RWPE1 (cell line): ENCODE measurements around the gene NAALADL2.
"Not testable (repeated sequence)": the region's sequence is repeated elsewhere in the genome, so short reads cannot be mapped to it uniquely, and the experiment has no call there.

ENCODE experiments used
- CTCF ChIA-PET: fragments of 350-600 bp; sonication (Branson Sonifier 250); formaldehyde crosslinking; extraction: SDS; loops from one replicate; lab custom pipeline; 2021; lab: Yijun Ruan, JAX
- POLR2A ChIA-PET: fragments of 400-600 bp; formaldehyde crosslinking; extraction: SDS; loops from one replicate; lab custom pipeline; 2020; ENCODE audit warnings: antibody characterized with exemption; ENCODE audit not compliant: low non-redundant PET; lab: Yijun Ruan, JAX
- DNase-seq: peaks from one replicate; pipeline ENCODE4 v3.0.0; 2012; ENCODE audit warnings: low spot score
- H3K27ac ChIP-seq: fragments of 450-650 bp; 2 replicates; pipeline ENCODE4 v1.5.1; 2017
- TF ChIP-seq, protein P1 (sequence below): fragments of 450-650 bp; conservative IDR thresholded peaks from 2 replicates; pipeline ENCODE4 v1.5.1; 2017; ENCODE audit warnings: low read depth, mild to moderate bottlenecking

Gene NAALADL2

DNA sequence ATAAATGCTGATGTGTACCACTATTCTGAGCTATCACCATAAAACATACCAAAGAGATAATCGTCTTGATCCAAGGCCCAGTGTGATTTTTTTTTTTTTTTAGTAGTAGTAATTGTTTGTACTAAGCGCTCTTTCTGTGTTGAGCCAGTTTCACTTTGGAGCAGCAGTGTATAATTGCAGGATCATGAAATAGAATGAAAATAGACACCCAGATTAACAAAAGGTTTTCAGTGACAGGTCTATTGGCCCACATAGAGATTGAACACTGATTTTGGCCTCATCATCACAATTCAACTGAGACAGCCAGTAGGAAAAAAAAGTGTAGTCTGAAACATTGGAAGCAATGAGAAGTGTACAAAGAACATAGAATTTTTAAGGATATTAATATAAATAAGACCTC, 749.8 kb downstream of the NAALADL2 start:
- TF ChIP-seq, protein P1, sequence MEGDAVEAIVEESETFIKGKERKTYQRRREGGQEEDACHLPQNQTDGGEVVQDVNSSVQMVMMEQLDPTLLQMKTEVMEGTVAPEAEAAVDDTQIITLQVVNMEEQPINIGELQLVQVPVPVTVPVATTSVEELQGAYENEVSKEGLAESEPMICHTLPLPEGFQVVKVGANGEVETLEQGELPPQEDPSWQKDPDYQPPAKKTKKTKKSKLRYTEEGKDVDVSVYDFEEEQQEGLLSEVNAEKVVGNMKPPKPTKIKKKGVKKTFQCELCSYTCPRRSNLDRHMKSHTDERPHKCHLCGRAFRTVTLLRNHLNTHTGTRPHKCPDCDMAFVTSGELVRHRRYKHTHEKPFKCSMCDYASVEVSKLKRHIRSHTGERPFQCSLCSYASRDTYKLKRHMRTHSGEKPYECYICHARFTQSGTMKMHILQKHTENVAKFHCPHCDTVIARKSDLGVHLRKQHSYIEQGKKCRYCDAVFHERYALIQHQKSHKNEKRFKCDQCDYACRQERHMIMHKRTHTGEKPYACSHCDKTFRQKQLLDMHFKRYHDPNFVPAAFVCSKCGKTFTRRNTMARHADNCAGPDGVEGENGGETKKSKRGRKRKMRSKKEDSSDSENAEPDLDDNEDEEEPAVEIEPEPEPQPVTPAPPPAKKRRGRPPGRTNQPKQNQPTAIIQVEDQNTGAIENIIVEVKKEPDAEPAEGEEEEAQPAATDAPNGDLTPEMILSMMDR: no peak
- ChIA-PET CTCF (interaction anchor here (0.6 kb wide), 1 partner anchor 20 kb away, joined by 3 read pairs; no protein-coding TSS in a partner anchor), POLR2A (no interaction called here)
- no peak for DNase-seq
- H3K27ac ChIP-seq: no peak overlapping the region

DNA sequence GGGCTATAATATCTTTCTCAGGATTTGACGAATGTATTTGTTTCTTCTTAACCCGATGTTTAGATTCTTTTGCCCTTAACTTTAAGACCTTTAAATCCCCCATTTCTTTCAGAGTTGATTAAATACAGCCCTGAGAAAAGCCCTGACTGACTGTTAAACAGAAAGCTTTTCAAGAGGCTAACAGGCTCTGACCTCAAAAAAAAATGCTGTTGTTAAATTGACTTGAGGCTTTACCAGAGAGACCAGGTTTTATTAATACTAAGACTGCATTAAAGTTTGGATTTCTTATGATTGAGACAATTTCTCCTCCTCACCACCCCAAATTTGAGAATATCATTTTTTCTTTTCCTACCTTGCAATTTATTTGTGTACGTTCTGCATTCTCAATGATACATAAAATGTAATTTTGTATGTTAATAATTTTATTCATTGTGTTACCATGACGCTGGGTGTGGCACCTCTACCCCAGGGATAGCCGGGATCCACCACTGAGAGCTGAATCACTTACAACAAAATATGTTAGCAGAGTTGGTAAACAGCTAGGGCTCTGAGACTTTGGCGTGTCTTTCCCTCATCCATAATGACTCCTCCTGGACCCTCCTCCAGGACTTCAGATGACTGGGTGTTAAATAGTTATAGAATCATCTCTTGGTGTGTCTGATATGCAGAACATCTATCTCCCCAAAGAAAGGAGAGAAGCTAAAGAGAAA, 753.5 kb downstream of the NAALADL2 start:
- ChIA-PET POLR2A (no interaction called here), CTCF (interaction anchor here (0.5 to 0.7 kb wide), 4 partner anchors 317 to 555 kb away, joined by 3 to 9 read pairs (median 6); no protein-coding TSS in a partner anchor)
- no peak overlapping the region for H3K27ac ChIP-seq
- TF ChIP-seq, protein P1: no peak
- no peak for DNase-seq

DNA sequence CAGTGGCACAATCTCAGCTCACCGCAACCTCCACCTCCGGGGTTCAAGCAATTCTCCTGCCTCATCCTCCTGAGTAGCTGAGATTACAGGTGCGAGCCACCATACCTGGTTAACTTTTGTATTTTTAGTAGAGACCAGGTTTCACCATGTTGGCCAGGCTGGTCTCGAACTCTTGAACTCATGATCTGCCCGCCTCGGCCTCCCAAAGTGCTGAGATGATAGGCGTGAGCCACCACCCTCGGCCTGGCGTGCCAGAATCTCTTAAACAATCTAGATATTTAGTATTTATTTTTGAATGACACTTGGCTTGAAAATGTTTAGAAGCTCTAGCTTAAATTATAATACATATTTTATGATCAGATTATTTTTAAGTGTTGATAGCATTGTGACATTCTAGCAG, 755.0 kb downstream of the NAALADL2 start:
- DNase-seq, POLR2A ChIA-PET, H3K27ac ChIP-seq: not testable (repeated sequence)
- CTCF ChIA-PET: interaction anchor here (0.6 kb wide), 1 partner anchor 327 kb away, joined by 3 read pairs; no protein-coding TSS in a partner anchor

DNA sequence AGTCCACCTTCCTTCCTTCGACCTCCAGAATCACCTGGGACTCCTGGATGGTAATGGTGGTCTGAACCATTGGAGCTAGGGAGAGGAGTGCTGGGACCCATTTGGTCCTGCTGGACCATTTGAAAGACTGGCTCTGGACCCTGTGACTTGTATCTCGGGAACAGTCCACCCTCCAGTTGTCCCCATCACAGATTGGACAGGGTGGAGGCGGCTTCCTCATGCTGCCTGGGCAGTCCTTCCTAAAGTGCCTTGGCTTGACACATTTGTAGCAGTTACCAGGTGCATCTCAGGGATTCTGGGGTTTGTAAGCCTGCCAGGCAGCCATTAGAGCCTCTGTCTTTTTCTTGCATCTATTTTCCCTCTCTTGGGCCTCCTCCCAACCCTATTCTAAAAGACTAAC, 758.1 kb downstream of the NAALADL2 start:
- CTCF ChIA-PET: interaction anchor here (0.7 kb wide), 1 partner anchor 436 kb away, joined by 3 read pairs; no protein-coding TSS in a partner anchor
- POLR2A ChIA-PET: no interaction called here
- DNase-seq: no peak
- no peak overlapping the region for H3K27ac ChIP-seq
- TF ChIP-seq, protein P1: no peak

DNA sequence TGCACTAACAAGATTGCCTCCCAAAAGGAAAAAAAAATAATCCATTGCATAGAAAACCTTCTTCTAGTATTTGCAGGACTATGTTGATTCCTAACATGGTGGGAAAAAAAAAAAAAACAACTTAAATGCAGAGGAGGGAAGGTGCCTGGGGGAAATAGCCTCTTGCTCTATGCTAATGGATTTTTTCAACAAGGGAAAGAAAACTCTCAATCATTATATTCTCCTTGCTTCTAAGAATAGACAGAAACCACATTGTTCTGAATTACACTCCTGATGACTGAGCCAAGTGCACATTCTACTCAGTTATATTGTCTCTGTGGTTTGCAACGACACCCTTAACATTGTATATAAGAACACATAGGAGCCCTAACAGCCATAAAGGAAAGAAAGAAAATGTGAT, 760.2 kb downstream of the NAALADL2 start:
- ChIA-PET POLR2A (no interaction called here), CTCF (no interaction called here)
- no peak for DNase-seq

DNA sequence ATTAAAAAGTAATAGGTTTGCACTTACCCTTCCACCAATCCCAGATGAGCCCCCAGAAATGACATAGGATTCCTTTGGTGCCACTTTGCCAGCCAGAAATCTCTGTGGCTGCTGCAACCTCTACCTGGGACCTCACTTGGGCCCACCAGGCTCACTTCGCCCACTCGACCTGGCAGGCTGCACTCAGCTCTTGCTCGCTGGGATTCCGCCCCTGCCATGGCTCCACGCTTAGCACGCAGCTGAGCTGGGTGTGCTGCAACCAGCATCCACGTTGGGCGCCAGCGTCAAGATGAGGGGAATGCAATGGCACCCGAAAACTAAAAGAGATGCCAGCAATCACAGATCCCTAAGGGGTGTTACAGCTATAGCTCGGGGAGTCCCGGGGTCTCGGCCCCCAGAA, 761.0 kb downstream of the NAALADL2 start:
- ChIA-PET CTCF (no interaction called here), POLR2A (no interaction called here)
- TF ChIP-seq, protein P1: no peak
- no peak for DNase-seq
- no peak overlapping the region for H3K27ac ChIP-seq

More for the DNA sequence above, 760.2 kb downstream of the NAALADL2 start:
- H3K27ac ChIP-seq: no peak overlapping the region
- TF ChIP-seq, protein P1: no peak

DNA sequence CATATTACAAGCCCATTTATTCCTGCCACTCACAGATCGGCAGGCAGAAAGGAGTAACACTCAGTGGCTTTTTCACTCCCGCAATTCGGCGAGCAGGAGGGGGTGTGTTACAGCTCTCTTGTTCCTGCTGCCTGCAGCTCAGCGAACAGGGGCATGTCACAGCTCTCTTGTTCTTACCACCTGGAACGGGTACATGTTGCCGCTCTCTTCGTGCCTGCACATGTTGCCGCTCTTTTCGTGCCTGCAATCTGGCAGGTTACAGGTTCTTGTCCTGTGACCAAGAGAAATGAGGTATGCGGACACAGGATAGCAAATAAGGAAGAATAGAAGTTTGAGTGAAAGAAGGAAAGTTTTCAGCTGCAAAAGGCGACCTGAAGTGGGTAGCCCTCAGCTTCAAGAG, 761.4 kb downstream of the NAALADL2 start:
- TF ChIP-seq, protein P1: no peak
- CTCF ChIA-PET: no interaction called here
- no peak for DNase-seq
- POLR2A ChIA-PET: no interaction called here
- H3K27ac ChIP-seq: no peak overlapping the region
